ENCODE results near the gene EIPR1.

Gene EIPR1

DNA sequence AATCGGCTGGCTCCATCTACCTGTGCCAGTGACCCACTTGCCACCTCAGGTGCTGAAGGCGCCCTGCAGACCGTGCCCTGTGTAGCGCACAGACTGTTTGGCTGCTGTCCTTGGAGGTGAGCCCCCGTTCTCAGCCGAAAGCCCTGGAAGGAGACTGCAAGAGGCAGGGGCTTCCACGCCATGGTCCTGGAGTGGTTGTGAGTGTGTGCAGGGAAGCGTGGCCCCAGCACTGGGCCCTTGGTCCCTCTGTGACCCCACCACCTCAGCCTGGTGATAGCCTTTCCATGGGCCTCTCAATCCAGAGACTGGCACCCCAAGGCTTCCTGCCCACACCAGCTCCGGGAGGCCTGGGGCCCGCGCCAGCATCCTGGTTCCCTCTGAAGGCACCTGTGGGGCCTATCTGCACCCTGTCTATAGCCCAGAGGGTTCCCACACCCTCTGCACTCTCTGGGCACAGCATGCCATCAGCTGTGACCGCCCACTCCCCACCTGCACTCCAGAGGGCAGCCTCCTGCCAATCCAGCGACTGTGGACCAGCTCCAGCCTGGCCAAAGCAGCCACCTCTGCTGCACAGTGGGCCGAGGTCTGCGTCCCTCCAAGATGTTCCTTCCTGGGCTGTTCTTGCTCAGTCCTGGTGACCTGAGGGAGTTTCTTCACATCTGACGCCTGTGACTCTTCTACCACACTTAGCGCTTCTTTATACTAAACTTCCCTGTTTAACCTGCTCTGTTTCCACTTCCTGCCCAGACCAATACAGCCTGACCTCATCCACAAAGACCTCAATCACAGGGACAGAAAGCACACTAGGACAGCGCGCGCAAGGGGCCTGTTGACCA lies 109.5 kb downstream of the EIPR1 start:
- no peak for DNase-seq (ENCODE audit: low spot score)

DNA sequence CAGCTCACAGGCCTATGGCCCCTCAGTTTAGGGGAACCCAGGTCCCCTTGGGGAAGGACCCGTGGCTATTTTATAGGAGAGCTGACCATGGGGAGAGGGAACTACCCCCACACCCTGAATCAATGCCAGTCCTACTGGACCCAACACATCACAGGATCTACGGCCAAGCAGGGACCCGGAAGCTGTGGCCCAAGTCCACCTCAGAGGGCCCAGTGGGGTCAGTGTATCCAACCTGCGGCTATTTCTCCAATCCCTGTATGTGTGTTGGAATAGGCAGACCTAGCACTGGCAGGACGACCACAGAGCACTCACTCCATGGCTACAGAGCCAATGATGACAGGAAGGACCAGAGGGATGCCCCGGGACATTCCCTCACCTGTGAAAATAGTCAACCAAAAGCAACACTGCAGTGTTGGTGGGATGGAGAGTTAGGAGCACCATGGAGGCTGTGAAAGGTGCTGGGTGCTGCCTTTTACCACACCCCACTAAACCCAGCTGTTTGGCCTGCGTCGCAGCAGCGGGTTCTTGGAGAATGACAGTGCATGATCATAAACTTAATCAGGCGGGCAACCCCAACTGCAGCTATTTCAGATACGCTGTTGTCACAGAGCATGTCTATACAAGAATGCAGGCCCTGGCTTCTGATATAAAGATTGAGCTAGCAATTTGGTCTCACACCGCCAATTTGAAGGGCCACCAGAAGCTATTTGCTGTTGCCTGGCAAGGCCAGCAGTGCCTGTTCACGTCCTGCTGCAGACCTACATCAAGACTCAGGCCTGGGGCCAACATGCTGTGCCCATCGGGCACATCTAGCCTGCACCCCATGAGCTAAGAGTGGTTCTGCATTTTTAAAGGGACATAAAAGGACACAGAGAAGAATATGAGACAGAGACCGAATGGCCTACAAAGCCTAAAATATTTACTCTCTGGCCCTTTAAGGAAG lies 110.4 kb downstream of the EIPR1 start:
- DNase-seq (ENCODE audit: low spot score) = no peak

- DNase-seq (ENCODE audit: low spot score) = no peak
These were observed 111.4 kb downstream of the EIPR1 start for GRCh38 chr2:3265981-3266924.

GRCh38 chr2:3265471-3265870 lies 112.1 kb downstream of the EIPR1 start:
- no peak for DNase-seq (ENCODE audit: low spot score)

GRCh38 chr2:3264010-3264744 lies 113.4 kb downstream of the EIPR1 start:
- DNase-seq (ENCODE audit: low spot score) = no peak

GRCh38 chr2:3263487-3263886 lies 114.1 kb downstream of the EIPR1 start:
- no peak for DNase-seq (ENCODE audit: low spot score)

DNA sequence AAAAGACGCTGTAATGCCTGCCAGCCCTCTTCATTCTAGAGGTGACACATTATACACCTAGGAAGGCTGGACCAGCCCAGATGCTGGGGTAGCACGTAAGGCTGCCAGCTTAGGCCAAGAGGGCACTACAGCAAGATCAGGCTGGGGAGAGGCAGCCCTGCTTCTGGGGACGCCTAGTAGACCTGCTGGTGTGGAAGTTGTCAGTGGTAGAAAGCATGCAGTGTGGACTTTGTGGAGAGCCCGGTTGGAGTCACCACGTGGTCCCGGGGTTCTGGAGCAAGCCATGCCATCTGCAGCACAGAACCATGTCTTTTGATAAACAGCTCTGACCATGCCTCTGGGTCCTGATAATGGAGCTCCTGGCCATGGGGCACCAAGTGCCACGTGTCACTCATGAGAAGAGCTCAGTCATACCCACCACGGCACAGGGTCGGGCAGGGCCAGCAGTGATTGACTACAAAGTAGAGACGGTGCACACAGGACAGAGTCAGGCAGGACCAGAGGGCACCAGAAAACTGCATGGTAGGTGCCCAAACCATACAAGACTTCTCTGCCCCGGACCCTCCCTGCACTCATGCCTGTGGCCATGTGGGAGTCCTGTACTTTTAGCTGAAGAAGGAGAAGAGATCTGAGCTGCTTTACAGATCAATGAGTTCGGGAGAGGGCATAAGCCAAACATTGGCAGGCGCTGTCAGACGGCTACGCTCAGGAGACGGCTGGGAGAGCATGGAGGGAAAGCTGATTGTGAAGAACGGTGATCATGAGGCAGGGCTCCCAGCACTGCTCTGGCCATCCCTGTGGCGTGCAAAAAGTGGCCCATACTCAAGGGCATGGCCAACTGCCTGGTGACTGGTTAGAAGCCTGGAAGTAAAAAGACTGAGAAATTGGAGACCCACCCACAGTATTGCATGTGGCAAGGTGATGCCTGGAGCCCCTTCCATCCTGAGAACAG lies 114.9 kb downstream of the EIPR1 start:
- no peak for DNase-seq (ENCODE audit: low spot score)

DNA sequence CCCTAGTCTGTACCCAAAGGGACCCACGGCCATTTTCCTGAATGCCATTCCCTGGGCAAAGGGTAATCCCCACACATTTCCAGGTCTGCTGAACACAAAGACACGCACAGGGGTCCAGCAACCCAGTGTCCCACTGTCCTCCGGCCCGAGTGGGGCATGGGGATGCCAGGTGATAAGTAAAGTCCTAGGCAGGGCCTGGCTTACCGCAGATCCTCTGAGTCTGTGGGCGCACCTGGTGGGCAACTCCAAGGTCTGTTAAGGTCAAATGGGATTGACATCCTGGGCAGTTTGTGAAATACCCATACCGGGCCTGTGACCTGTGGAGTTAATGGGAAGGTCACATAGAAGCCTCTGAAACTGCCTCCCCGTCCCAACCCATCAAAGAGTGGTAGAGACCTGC lies 116.1 kb downstream of the EIPR1 start:
- no peak for DNase-seq (ENCODE audit: low spot score)

DNA sequence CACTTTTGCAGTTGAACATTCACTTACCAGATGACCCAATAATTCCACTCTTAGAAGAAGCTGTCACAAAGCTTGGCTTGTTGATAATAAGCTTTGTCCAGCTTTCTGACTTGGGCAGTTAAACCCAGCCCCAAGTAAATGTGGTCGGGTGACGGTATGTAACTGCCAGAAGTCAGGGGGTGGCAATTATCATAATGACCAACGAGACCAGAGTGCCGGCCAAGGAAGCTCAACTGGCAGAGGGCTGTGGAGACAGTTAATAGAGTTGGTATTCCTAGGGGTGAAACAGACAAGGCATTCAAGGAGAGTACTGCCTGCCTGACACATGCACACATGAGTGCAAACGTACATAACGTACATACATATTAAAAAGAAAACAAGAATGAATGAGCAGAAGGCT lies 116.7 kb downstream of the EIPR1 start:
- DNase-seq (ENCODE audit: low spot score) = no peak

- no peak for DNase-seq (ENCODE audit: low spot score)
These were observed 119.8 kb downstream of the EIPR1 start for GRCh38 chr2:3257826-3258225.

DNA sequence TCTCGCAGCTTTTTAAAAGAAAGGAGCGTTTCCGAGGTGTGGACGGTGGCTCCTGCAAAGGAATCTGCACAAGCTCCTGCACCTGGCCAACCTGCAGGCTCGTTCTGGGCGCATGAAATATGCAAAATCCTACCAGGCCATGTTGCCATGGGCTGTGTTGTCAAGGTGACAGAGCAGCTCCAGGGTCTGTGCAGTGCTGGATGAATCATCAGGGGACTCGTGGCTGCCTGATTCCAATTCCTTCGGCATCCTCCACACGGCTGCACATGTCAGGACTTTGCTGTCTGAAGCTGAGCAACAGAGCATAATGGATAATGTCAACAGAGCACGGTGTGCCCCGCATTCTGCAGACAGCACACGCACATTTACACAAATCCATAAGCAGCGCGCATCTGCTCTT lies 120.5 kb downstream of the EIPR1 start:
- no peak for DNase-seq (ENCODE audit: low spot score)

DNA sequence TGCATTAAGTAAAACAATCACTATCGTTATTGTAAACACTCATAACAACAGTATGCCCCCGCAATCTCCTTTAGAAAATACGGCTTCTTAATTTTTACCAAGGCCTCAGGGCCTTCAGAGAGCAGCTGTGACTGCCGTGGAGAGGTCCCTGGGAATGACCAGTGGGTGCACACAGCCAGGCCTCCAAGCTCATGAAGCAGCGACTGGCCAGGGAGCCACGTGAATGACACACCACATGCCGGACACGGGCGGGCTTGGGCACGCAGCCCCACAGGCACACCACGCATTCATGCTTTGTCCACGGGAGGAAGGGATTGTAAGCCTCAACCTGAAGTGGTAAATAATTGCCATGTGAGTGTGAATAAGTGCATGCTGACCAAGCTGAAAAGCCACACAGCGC lies 121.0 kb downstream of the EIPR1 start:
- no peak for DNase-seq (ENCODE audit: low spot score)

- DNase-seq (ENCODE audit: low spot score) = no peak
These were observed 121.5 kb downstream of the EIPR1 start for GRCh38 chr2:3256157-3256556.

GRCh38 chr2:3254442-3254941 lies 123.1 kb downstream of the EIPR1 start:
- no peak for DNase-seq (ENCODE audit: low spot score)

- DNase-seq (ENCODE audit: low spot score) = no peak
These were observed 123.6 kb downstream of the EIPR1 start for GRCh38 chr2:3253913-3254441.

DNA sequence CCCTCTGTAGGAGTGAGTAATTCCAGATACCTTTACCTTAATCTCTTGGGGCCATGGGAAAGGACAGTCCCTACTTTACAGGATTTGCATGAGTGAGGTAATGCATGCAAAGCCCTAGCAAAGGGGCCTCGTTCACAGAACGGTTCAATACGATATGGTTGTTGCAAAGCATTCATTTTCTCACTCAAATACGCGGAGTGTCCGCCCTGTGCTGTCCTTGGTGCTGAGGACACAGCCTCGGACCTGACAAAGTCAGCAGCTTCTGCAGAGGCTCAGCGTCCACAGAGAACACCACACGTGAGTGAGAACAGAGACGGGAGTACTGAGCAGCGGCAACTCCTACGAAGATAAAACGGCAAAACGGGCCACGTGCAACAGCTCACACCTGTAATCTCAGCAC lies 125.7 kb downstream of the EIPR1 start:
- no peak for DNase-seq (ENCODE audit: low spot score)

GRCh38 chr2:3249476-3249962 lies 128.1 kb downstream of the EIPR1 start:
- no peak for DNase-seq (ENCODE audit: low spot score)

- no peak for DNase-seq (ENCODE audit: low spot score)
These were observed 128.7 kb downstream of the EIPR1 start for GRCh38 chr2:3248754-3249475.

Data from SW480 (cell line).